Measurements from ENCODE around the gene WNK2. TPM values are rescaled to one million over a fixed set of nuclear protein-coding genes. Genes with fewer than 3 reads are reported as not detected.

WNK2 gene
- total RNA-seq, 4 donors from 2014 or later = 3.8 to 17.7 (median 9.0) TPM

DNA sequence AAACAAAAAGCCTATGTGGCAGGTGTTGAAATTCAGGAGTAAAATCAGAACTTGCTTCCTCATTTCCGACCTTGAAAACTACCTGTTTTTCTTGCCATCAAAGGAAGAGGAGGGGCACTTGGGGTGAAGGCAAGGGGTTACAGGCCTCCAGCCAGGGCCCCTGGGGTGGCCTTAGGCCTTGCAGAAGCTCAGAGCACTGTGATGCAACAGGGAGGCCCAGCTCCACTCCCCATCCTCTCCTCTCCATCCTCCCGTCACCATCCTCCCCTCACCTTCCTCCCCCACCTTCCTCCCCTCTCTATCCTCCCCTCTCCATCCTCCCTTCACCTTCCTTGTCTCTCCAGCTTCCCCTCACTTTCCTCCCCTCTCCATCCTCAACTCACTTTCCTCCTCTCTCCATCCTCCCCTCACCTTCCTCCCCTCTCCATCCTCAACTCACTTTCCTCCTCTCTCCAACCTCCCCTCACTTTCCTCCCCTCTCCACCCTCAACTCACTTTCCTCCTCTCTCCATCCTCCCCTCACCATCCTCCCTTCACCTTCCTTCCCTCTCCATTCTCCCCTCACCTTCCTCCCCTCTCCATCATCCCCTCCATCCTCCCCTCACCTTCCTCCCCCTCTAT lies 111.6 kb downstream of the WNK2 start:
- Histone ChIP-seq H3K27ac (peak overlapping the region in 1 of 4 donors; percentile 36), H3K4me1 (peaks cover 0 to 5% (median 0%) of the 10 kb centered on the region in 4 donors), H3K36me3 (no peaks in the 10 kb centered on the region), H3K9me3 (no peaks in the 10 kb centered on the region), H3K27me3 (peaks cover 0 to 6% of the 10 kb centered on the region in 2 donors), H3K4me3 (no peak overlapping the region)
- WGBS, 2 donors = 63 to 67% methylated on average over 2 of the region's 2 CpGs
- no peak for DNase-seq (ENCODE audit: low spot score in 2 of 2)
- TF ChIP-seq, protein P1, sequence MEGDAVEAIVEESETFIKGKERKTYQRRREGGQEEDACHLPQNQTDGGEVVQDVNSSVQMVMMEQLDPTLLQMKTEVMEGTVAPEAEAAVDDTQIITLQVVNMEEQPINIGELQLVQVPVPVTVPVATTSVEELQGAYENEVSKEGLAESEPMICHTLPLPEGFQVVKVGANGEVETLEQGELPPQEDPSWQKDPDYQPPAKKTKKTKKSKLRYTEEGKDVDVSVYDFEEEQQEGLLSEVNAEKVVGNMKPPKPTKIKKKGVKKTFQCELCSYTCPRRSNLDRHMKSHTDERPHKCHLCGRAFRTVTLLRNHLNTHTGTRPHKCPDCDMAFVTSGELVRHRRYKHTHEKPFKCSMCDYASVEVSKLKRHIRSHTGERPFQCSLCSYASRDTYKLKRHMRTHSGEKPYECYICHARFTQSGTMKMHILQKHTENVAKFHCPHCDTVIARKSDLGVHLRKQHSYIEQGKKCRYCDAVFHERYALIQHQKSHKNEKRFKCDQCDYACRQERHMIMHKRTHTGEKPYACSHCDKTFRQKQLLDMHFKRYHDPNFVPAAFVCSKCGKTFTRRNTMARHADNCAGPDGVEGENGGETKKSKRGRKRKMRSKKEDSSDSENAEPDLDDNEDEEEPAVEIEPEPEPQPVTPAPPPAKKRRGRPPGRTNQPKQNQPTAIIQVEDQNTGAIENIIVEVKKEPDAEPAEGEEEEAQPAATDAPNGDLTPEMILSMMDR (IDR thresholded peaks at IDR 0.05) = no peak
- TF ChIP-seq POLR2A (IDR thresholded peaks at IDR 0.05) (no peak), EP300 (IDR thresholded peaks at IDR 0.05) (no peak)

DNA sequence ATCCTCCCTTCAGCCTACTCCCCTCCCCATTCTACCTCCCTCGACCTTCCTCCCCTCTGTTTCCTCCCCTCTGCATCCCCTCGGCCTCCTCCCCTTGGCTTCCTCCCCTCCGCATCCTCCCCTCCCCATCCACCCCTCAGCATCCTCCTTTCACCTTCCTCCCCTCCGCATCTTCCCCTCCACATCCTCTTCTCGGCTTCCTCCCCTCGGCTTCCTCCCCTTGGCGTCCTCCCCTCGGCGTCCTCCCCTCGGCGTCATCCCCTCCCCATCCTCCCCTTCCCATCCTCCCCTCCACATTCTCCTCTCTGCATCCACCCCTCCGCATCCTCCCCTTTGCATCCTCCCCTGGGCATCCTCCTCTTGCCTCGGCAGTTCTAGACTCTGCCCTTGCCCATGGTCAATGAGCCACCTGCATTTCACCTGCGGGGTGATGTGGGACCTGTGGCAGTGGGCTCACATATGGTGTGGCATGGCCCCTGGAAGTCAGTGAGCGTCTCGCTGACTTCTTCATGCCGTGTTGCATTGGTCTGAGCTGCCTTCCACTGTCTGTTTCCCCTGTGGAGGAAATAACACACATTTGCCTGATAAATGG lies 113.0 kb downstream of the WNK2 start:
- Histone ChIP-seq H3K4me1 (peaks cover 0 to 8% (median 2%) of the 10 kb centered on the region in 4 donors), H3K4me3 (no peak overlapping the region), H3K36me3 (no peaks in the 10 kb centered on the region), H3K9me3 (no peaks in the 10 kb centered on the region), H3K27ac (no peak overlapping the region), H3K27me3 (peaks cover 0 to 6% of the 10 kb centered on the region in 2 donors)
- no peak for DNase-seq (ENCODE audit: low spot score in 2 of 2)
- TF ChIP-seq EP300 (IDR thresholded peaks at IDR 0.05) (no peak), POLR2A (IDR thresholded peaks at IDR 0.05) (no peak)
- TF ChIP-seq, protein P1 (IDR thresholded peaks at IDR 0.05) = no peak
- WGBS, 2 donors = 65% methylated on average over 17 of the region's 17 CpGs

DNA sequence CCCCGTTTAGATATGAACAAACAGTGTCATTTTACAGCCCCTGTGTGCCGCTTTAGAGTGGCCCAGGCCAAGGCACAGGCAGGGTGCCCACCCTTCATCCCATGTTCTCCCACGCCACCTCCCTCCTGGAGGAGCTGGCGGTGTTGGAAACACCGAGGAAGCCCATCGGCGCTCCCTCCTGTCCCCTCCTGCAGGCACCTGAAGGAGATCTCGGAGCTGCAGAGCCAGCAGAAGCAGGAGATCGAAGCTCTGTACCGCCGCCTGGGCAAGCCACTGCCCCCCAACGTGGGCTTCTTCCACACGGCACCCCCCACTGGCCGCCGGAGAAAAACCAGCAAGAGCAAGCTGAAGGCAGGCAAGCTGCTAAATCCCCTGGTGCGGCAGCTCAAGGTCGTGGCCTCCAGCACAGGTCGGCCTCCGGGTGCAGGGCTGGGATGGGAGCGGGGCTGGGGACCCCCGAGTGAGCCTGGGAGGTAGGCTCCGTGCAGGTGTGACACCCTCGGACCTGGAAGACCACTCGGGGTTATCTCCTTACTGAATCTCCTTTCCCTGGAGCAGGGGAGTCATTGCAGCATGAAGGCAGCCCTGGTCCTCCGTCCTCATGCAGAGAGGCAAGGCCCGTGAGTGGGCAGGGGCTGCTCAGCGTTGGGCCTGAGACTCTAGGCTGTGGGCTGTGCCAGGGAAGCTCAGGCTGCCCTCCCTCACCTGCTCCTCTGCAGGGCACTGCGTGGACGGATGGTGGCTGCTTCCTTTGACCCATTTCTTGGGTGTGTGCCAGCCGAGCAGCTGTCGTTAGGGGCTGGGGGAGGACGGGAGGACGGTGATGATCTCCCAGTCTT lies 113.9 kb downstream of the WNK2 start:
- Histone ChIP-seq H3K4me3 (no peak overlapping the region), H3K36me3 (no peaks in the 10 kb centered on the region), H3K9me3 (no peaks in the 10 kb centered on the region), H3K27me3 (peaks cover 0 to 6% of the 10 kb centered on the region in 2 donors), H3K4me1 (peaks cover 0 to 14% (median 2%) of the 10 kb centered on the region in 4 donors), H3K27ac (peak overlapping the region in 1 of 4 donors; percentile 73)
- TF ChIP-seq POLR2A (IDR thresholded peaks at IDR 0.05) (no peak), EP300 (IDR thresholded peaks at IDR 0.05) (no peak)
- TF ChIP-seq, protein P1 (IDR thresholded peaks at IDR 0.05) = no peak
- 72 to 75% methylated on average over 20 to 24 of the region's 33 CpGs for WGBS, 2 donors
- DNase-seq (ENCODE audit: low spot score in 2 of 2) = no peak

DNA sequence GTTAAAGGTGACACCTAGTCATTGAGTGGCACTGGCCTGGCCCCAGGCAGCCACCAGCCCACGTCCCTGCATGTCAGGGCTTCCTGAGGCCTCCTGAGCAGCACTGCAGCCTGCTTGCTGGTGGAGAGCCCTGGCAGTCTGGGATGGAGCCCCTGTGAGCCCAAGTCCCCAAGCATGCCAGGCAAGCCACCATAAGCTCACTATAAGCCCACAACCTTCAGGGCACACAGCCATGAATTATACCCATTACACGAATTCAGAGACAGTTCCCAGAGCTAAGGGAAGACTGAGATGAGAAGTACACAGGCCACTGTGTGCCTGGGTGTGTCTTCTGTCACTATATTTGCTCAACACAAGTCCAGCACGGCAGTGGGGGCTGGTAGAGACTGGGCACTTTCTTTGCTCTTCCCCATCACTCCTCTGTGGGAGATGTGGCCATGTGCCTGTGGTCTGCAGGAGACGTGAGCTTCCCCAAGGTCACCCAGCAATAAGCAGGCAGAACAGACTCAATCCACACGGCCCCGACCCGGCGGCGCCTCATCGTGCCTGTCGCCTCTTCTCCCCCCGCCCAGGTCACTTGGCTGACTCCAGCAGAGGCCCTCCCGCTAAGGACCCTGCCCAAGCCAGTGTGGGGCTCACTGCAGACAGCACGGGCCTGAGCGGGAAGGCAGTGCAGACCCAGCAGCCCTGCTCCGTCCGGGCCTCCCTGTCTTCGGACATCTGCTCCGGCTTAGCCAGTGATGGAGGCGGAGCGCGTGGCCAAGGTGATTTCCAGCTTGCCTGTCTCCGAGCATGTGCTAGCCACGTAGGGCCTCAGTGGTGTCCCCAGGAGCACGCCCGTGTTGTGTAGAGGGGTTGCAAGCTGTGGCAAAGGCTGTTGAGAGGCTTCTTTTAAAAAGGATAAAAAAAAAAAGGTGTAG lies 114.8 kb downstream of the WNK2 start:
- H3K4me1 ChIP-seq = peaks cover 0 to 14% (median 2%) of the 10 kb centered on the region in 4 donors
- H3K4me3 ChIP-seq = no peak overlapping the region
- no peak for DNase-seq (ENCODE audit: low spot score in 2 of 2)
- H3K27ac ChIP-seq = peak overlapping the region in 2 of 4 donors; percentile 40 to 73
- TF ChIP-seq POLR2A (IDR thresholded peaks at IDR 0.05) = no peak
- no peak for TF ChIP-seq EP300 (IDR thresholded peaks at IDR 0.05)
- TF ChIP-seq, protein P1 (IDR thresholded peaks at IDR 0.05) = no peak
- 80% methylated on average over 25 to 26 of the region's 26 CpGs for WGBS, 2 donors
- H3K36me3 ChIP-seq = no peaks in the 10 kb centered on the region
- peaks cover 0 to 6% of the 10 kb centered on the region in 2 donors for H3K27me3 ChIP-seq
- H3K9me3 ChIP-seq = no peaks in the 10 kb centered on the region
